PC-9 (cell line): ENCODE data around the gene SGMS1. TPM values are rescaled to one million over a fixed set of nuclear protein-coding genes. Genes with fewer than 3 reads are reported as not detected.

ENCODE experiments used
- BruUV-seq: library from RNA; stranded (reverse); fragments of 400-500 nt; replicated peaks from 2 replicates; lab custom pipeline; 2021; lab: Mats Ljungman, UMichigan
- CTCF ChIA-PET: fragments of 300-600 bp; sonication (Branson Sonifier 250); formaldehyde crosslinking; loops from one replicate; lab custom pipeline; 2022; ENCODE audit warnings: antibody characterized with exemption; lab: Charles Lee
- POLR2A ChIA-PET: fragments of 300-600 bp; sonication (Branson Sonifier 250); formaldehyde crosslinking; loops from one replicate; lab custom pipeline; 2022; ENCODE audit warnings: antibody characterized with exemption; ENCODE audit not compliant: unreplicated experiment; lab: Charles Lee
- DNase-seq, 2 experiments: peaks; one replicate each; pipeline versions ENCODE4 v3.0.0 to v3.0.0-alpha.2; 2015 to 2022; ENCODE audit warnings: mixed read lengths in 1 of 2
- H2AFZ ChIP-seq: fragments of 200-600 bp; sonication (generic); 2 replicates; pipeline ENCODE4 v1.8.1; 2017; ENCODE audit warnings: antibody characterized with exemption
- H3F3A ChIP-seq: fragments of 200-600 bp; sonication (generic); 2 replicates; pipeline ENCODE4 v1.8.1; 2017; ENCODE audit warnings: antibody characterized with exemption, mild to moderate bottlenecking, low read depth; ENCODE audit not compliant: insufficient read depth
- H3K27ac ChIP-seq: fragments of 200-600 bp; sonication (generic); 2 replicates; pipeline ENCODE4 v1.6.1; 2016; ENCODE audit warnings: mixed run types
- H3K27me3 ChIP-seq: fragments of 200-600 bp; sonication (generic); 2 replicates; pipeline ENCODE4 v1.6.1; 2016; ENCODE audit warnings: low read depth, mixed run types; ENCODE audit not compliant: insufficient read depth
- H3K36me3 ChIP-seq: fragments of 200-600 bp; sonication (generic); 2 replicates; pipeline ENCODE4 v1.6.1; 2016; ENCODE audit warnings: low read depth, mixed run types
- H3K4me1 ChIP-seq: fragments of 200-600 bp; sonication (generic); replicated peaks from 2 replicates; pipeline ENCODE4 v1.6.1; 2016; ENCODE audit warnings: mixed run types; ENCODE audit not compliant: insufficient read depth
- H3K4me2 ChIP-seq: fragments of 200-600 bp; sonication (generic); 2 replicates; pipeline ENCODE4 v1.6.1; 2017; ENCODE audit warnings: mixed run types
- H3K4me3 ChIP-seq: fragments of 200-600 bp; sonication (generic); 2 replicates; pipeline ENCODE4 v1.6.1; 2016; ENCODE audit warnings: mixed run types
- H3K79me2 ChIP-seq: fragments of 200-600 bp; sonication (generic); 2 replicates; pipeline ENCODE4 v1.6.1; 2017; ENCODE audit warnings: low read depth, mixed run types
- H3K9me2 ChIP-seq: fragments of 200-600 bp; sonication (generic); 2 replicates; pipeline ENCODE4 v1.8.1; 2017; ENCODE audit warnings: mild to moderate bottlenecking; ENCODE audit not compliant: insufficient read depth
- H3K9me3 ChIP-seq: fragments of 200-600 bp; sonication (generic); 2 replicates; pipeline ENCODE4 v1.8.1; 2016; ENCODE audit warnings: low read depth; ENCODE audit not compliant: insufficient read depth
- H4K20me1 ChIP-seq: fragments of 200-600 bp; sonication (generic); 2 replicates; pipeline ENCODE4 v1.8.1; 2017; ENCODE audit not compliant: insufficient read depth
- EZH2 ChIP-seq: fragments of 200-600 bp; sonication (generic); IDR thresholded peaks from 2 replicates; pipeline ENCODE4 v1.8.0; 2017; ENCODE audit warnings: antibody characterized with exemption, low read depth
- intact Hi-C: fragments of 100-400 bp; cut with micrococcal nuclease; formaldehyde crosslinking; loops from one replicate; pipeline ENCODE4 v1.10.0; 2022; ENCODE audit not compliant: unreplicated experiment
- total RNA-seq: library from RNA; stranded (reverse); gene quantifications from 2 replicates; pipeline ENCODE4 v1.2.3, GENCODE V29; 2021
- TF ChIP-seq, protein P1 (sequence below): fragments of 200-600 bp; sonication (generic); conservative IDR thresholded peaks from 2 replicates; pipeline ENCODE4 v1.6.1; 2017; ENCODE audit warnings: mixed run types, antibody characterized with exemption, mild to moderate bottlenecking, moderate library complexity

SGMS1 gene
- total RNA-seq, 1 experiment from 2014 or later: 35.0 TPM

DNA sequence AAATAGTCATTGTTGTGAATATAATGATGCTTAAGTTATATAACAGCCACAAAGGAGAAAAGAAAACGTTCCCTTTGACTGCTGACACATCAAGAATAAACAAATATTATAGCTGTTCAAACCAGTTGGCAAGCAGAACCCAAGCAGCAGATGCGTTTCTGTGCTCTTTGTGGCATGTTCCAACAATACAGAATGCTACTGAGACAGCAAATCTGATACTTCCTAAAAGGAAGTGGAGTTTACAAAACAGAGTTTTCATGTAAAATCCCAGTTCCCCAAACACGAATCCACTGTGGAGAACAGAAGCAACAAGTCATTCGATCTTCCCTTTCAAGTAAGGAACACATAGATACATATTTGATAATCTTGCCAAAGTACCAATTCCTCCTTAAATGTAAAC, 201.5 kb downstream of the SGMS1 start:
- Histone ChIP-seq H3K79me2 (peaks cover 26% of the 10 kb centered on the region), H3F3A (no peaks in the 10 kb centered on the region), H3K4me3 (no peak overlapping the region), H3K4me1 (peaks cover 19% of the 10 kb centered on the region), H3K27me3 (no peaks in the 10 kb centered on the region), H3K4me2 (no peak overlapping the region), H3K36me3 (0 out of 2 replicates have a peak, but pooled peaks cover 3% of the 10 kb centered on the region), H4K20me1 (no peaks in the 10 kb centered on the region), H2AFZ (no peak overlapping the region), H3K27ac (no peak overlapping the region), H3K9me3 (no peaks in the 10 kb centered on the region), H3K9me2 (no peaks in the 10 kb centered on the region)
- TF ChIP-seq, protein P1, sequence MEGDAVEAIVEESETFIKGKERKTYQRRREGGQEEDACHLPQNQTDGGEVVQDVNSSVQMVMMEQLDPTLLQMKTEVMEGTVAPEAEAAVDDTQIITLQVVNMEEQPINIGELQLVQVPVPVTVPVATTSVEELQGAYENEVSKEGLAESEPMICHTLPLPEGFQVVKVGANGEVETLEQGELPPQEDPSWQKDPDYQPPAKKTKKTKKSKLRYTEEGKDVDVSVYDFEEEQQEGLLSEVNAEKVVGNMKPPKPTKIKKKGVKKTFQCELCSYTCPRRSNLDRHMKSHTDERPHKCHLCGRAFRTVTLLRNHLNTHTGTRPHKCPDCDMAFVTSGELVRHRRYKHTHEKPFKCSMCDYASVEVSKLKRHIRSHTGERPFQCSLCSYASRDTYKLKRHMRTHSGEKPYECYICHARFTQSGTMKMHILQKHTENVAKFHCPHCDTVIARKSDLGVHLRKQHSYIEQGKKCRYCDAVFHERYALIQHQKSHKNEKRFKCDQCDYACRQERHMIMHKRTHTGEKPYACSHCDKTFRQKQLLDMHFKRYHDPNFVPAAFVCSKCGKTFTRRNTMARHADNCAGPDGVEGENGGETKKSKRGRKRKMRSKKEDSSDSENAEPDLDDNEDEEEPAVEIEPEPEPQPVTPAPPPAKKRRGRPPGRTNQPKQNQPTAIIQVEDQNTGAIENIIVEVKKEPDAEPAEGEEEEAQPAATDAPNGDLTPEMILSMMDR: no peak
- TF ChIP-seq EZH2: no peak
- no TSS peak for BruUV-seq
- CTCF ChIA-PET: no interaction called here
- DNase-seq: no peak
- intact Hi-C loops: no loop called here
- POLR2A ChIA-PET: no interaction called here

- Histone ChIP-seq H3K4me3 (no peak overlapping the region), H3K27me3 (no peaks in the 10 kb centered on the region), H3K9me2 (no peaks in the 10 kb centered on the region), H3K27ac (no peak overlapping the region), H2AFZ (no peak overlapping the region), H3K9me3 (no peaks in the 10 kb centered on the region), H3K4me1 (peaks cover 23% of the 10 kb centered on the region), H3K36me3 (0 out of 2 replicates have a peak, but pooled peaks cover 3% of the 10 kb centered on the region), H4K20me1 (0 out of 2 replicates have a peak, but pooled peaks cover 8% of the 10 kb centered on the region), H3F3A (peaks cover 9% of the 10 kb centered on the region), H3K79me2 (peaks cover 37% of the 10 kb centered on the region), H3K4me2 (no peak overlapping the region)
- peak; percentile 33 to 51 for DNase-seq
- TF ChIP-seq, protein P1: peak; percentile 73
- TF ChIP-seq EZH2: no peak
- intact Hi-C loops: no loop called here
- BruUV-seq: no TSS peak
- CTCF ChIA-PET: interaction anchor here (2.5 kb wide), 1 partner anchor 53 kb away, joined by 14 read pairs; no protein-coding TSS in a partner anchor
- POLR2A ChIA-PET: no interaction called here
Observed at GRCh38 chr10:50421026-50421719, 202.6 kb downstream of the SGMS1 start.

DNA sequence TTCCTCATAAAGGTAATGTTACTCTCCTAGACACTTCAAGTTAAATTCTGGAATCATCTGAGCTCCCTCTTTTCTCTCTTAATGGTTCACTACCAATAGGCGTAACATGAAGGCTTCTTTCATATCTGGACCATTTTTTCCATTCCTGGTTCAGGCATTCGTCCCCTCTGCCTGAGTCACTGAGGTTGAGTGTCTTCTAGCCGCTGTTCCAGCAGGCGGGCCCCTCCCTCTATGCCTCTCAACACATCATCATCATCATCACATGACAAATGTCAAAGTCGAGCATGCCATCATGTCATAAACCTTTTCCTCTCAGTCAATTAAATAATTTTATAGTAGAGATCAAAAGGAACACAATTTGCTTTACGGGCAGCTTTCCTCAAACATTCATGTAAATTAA, 203.6 kb downstream of the SGMS1 start:
- TF ChIP-seq EZH2: no peak
- TF ChIP-seq, protein P1: no peak
- intact Hi-C loops: no loop called here

More for the DNA sequence above, 203.6 kb downstream of the SGMS1 start:
- peaks cover 14% of the 10 kb centered on the region; the same call in 1 of the 2 replicates for H4K20me1 ChIP-seq
- 0 out of 2 replicates have a peak, but pooled peaks cover 13% of the 10 kb centered on the region for H3K36me3 ChIP-seq
- peaks cover 46% of the 10 kb centered on the region for H3K79me2 ChIP-seq
- no peak overlapping the region for H2AFZ ChIP-seq
- ChIA-PET POLR2A (no interaction called here), CTCF (interaction anchor here (0.7 to 2.5 kb wide), 2 partner anchors 52 to 1384 kb away, joined by 5 to 14 read pairs; no protein-coding TSS in a partner anchor)
- no peak overlapping the region for H3K27ac ChIP-seq
- BruUV-seq: no TSS peak
- H3K27me3 ChIP-seq: no peaks in the 10 kb centered on the region
- H3K4me3 ChIP-seq: no peak overlapping the region
- peaks cover 33% of the 10 kb centered on the region for H3K4me1 ChIP-seq
- H3K9me2 ChIP-seq: no peaks in the 10 kb centered on the region
- no peak overlapping the region; the same call in 1 of the 2 replicates for H3K4me2 ChIP-seq
- H3F3A ChIP-seq: peaks cover 10% of the 10 kb centered on the region
- no peaks in the 10 kb centered on the region for H3K9me3 ChIP-seq
- DNase-seq: no peak
